HG02840 (cell line): ENCODE data around the gene IPO11.

Experiments used
- ATAC-seq: cut with Tn5 transposase; IDR thresholded peaks from one replicate; pipeline ENCODE4 v1.9.1; 2021; ENCODE audit warnings: mild to moderate bottlenecking, moderate library complexity, moderate number of reproducible peaks; ENCODE audit not compliant: unreplicated experiment, low FRiP score

The IPO11 gene

GRCh38 chr5:62432621-62433064, 20.1 kb downstream of the IPO11 start:
- ATAC-seq: no peak

- ATAC-seq: no peak
Measured at GRCh38 chr5:62448528-62448927, 36.0 kb downstream of the IPO11 start.

- ATAC-seq: no peak
Measured at GRCh38 chr5:62450259-62450658, 37.7 kb downstream of the IPO11 start.

GRCh38 chr5:62457071-62457470, 44.5 kb downstream of the IPO11 start:
- no peak for ATAC-seq

GRCh38 chr5:62460578-62460983, 48.0 kb downstream of the IPO11 start:
- peak; percentile 76 for ATAC-seq

- no peak for ATAC-seq
Measured at GRCh38 chr5:62461561-62461960, 49.0 kb downstream of the IPO11 start.

GRCh38 chr5:62465985-62466925, 53.7 kb downstream of the IPO11 start:
- ATAC-seq: no peak

- no peak for ATAC-seq
Measured at GRCh38 chr5:62473209-62473608, 60.6 kb downstream of the IPO11 start.

- ATAC-seq: no peak
Measured at GRCh38 chr5:62475072-62475471, 62.5 kb downstream of the IPO11 start.

- no peak for ATAC-seq
Measured at GRCh38 chr5:62477801-62478200, 65.2 kb downstream of the IPO11 start.

GRCh38 chr5:62483556-62483955, 71.0 kb downstream of the IPO11 start:
- no peak for ATAC-seq

- ATAC-seq: no peak
Measured at GRCh38 chr5:62486672-62487071, 74.1 kb downstream of the IPO11 start.

- ATAC-seq: no peak
Measured at GRCh38 chr5:62488531-62488930, 76.0 kb downstream of the IPO11 start.

GRCh38 chr5:62489471-62489870, 76.9 kb downstream of the IPO11 start:
- no peak for ATAC-seq

GRCh38 chr5:62494772-62495171, 82.2 kb downstream of the IPO11 start:
- ATAC-seq: no peak

- no peak for ATAC-seq
Measured at GRCh38 chr5:62496876-62497275, 84.3 kb downstream of the IPO11 start.

- ATAC-seq: no peak
Measured at GRCh38 chr5:62498961-62499360, 86.4 kb downstream of the IPO11 start.

GRCh38 chr5:62499756-62500155, 87.2 kb downstream of the IPO11 start:
- no peak for ATAC-seq

- no peak for ATAC-seq
Measured at GRCh38 chr5:62502456-62503101, 90.0 kb downstream of the IPO11 start.

- ATAC-seq: no peak
Measured at GRCh38 chr5:62504129-62504528, 91.6 kb downstream of the IPO11 start.

GRCh38 chr5:62506659-62507460, 94.3 kb downstream of the IPO11 start:
- ATAC-seq: no peak
